Measurements from ENCODE around the gene SRL.
"Not testable (repeated sequence)": the region's sequence is repeated elsewhere in the genome, so short reads cannot be mapped to it uniquely, and the experiment has no call there.

Gene SRL

GRCh38 chr16:4218202-4218601, 23.7 kb downstream of the SRL start:
- no peaks in the 10 kb centered on the region for H3K4me1 Mint-ChIP-seq (ENCODE audit: low read depth)
- no peaks in the 10 kb centered on the region for H3K36me3 Mint-ChIP-seq
- no peaks in the 10 kb centered on the region for H3K27me3 Mint-ChIP-seq
- H3K4me3 Mint-ChIP-seq = no peak overlapping the region
- H3K9me3 Mint-ChIP-seq (ENCODE audit: low read depth) = no peaks in the 10 kb centered on the region
- no peak overlapping the region for H3K27ac Mint-ChIP-seq

DNA sequence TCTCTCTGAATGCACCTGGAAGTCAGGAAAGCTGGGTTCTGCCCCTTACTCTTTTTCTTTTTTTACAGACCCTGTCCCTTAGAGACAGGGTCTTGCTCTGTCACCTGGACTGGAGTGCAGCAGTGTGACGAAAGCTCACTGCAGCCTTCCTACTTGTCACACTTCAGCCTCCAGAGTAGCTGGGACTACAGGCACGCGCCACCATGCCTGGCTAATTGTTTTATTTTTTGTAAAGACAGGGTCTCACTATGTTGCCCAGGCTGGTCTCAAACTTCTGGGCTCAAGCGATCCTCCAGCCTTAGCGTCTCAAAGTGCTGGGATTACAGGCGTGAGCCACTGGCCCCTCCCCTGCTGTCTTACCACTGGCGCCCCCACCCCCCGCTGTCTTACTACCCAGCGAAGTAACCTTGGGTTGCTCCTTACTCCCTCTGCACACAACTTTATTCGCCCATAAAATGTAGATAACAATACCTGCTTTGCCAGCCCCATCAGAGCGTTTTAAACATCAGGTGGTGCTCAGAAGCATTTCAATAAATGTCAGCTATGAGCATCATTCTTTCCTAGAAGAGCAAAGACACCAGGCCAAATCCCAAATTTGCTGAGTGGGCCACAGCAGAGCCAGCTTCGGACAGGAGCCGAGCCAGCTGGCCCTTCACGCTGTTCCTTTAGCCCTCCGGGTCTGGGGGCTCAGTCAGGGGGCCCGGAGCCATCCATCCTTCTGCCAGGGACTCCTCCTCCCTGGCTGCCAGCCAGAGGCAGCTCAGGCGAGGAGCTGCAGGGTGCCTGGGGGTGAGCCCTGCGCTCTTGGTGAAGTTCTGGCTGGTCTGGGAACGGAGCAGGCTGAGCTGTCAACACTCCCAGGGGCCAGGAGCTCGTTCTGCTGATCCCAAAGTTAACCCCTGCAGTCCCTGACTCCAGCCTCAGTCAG, 24.4 kb downstream of the SRL start:
- no peak overlapping the region for H3K4me3 Mint-ChIP-seq
- H3K27me3 Mint-ChIP-seq = no peaks in the 10 kb centered on the region
- H3K36me3 Mint-ChIP-seq = no peaks in the 10 kb centered on the region
- no peaks in the 10 kb centered on the region for H3K9me3 Mint-ChIP-seq (ENCODE audit: low read depth)
- H3K4me1 Mint-ChIP-seq (ENCODE audit: low read depth) = no peaks in the 10 kb centered on the region
- H3K27ac Mint-ChIP-seq = no peak overlapping the region

- H3K4me3 Mint-ChIP-seq = no peak overlapping the region
- no peak overlapping the region for H3K27ac Mint-ChIP-seq
- H3K4me1 Mint-ChIP-seq (ENCODE audit: low read depth) = no peaks in the 10 kb centered on the region
- no peaks in the 10 kb centered on the region for H3K27me3 Mint-ChIP-seq
- H3K9me3 Mint-ChIP-seq (ENCODE audit: low read depth) = no peaks in the 10 kb centered on the region
- no peaks in the 10 kb centered on the region for H3K36me3 Mint-ChIP-seq
Measured at GRCh38 chr16:4216596-4216995, 25.3 kb downstream of the SRL start.

DNA sequence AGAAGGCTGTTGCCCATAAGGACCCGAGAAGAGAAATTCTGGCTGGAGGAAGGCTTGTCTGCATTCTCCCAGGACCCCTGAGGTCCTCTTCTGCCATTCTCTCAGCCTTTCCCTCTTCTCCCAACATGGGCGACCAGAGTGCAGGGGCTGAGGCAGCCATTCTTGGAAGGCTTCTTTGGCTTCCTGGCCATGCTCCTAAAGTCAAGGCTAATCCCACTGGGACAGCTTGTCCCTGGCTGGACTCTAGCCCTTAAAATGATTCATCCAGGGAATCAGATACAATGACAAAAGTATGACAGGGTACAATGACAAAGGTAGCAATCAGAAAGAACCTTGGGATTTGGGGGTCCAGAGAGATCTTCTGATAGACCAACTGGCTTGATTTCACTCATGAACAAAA, 26.8 kb downstream of the SRL start:
- H3K9me3 Mint-ChIP-seq (ENCODE audit: low read depth) = no peaks in the 10 kb centered on the region
- no peaks in the 10 kb centered on the region for H3K36me3 Mint-ChIP-seq
- no peak overlapping the region for H3K27ac Mint-ChIP-seq
- no peak overlapping the region for H3K4me3 Mint-ChIP-seq
- no peaks in the 10 kb centered on the region for H3K4me1 Mint-ChIP-seq (ENCODE audit: low read depth)
- H3K27me3 Mint-ChIP-seq = no peaks in the 10 kb centered on the region

DNA sequence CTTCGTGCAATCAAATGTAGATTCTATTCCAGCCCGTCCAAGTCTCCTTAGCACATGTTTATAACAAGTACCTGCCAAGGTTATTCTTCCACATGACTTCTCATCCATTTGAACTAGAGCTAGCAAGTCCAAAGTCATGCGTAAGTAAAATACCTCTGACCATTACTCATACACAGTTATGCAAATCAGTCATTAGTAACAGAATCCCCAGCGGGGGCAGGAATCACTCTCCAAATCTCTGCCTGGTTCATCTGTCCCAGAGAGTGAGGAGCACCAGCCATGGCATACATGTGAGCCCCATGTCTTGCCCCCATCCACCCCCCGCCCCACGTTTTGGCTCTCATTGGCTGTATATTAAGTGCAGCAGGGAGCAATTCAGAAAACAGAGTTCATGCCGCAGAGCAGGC, 27.7 kb downstream of the SRL start:
- Mint-ChIP-seq H3K4me1 (ENCODE audit: low read depth) (no peaks in the 10 kb centered on the region), H3K27ac (no peak overlapping the region), H3K9me3 (ENCODE audit: low read depth) (no peaks in the 10 kb centered on the region), H3K27me3 (no peaks in the 10 kb centered on the region), H3K36me3 (no peaks in the 10 kb centered on the region), H3K4me3 (no peak overlapping the region)

DNA sequence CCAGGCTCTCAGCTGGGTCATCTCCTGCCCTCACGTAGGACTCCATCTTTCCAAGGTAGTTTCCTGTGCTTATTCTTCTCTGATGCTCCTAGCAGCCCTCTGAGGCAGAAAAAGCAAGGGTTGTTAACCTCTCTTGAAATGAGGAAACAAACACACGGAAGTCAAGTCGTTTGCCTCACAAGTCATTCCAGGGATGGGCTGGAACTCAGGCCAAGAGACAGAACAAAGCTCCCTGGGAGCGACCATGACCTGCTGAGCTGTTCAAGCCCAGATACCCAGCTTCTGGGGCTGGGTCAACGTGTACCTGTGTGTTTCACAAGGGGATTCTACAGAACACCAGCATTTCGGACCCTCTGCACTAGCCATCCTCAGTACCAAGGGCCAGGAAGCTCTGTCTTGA, 28.1 kb downstream of the SRL start:
- no peaks in the 10 kb centered on the region for H3K9me3 Mint-ChIP-seq (ENCODE audit: low read depth)
- no peak overlapping the region for H3K4me3 Mint-ChIP-seq
- no peaks in the 10 kb centered on the region for H3K27me3 Mint-ChIP-seq
- H3K36me3 Mint-ChIP-seq = no peaks in the 10 kb centered on the region
- no peaks in the 10 kb centered on the region for H3K4me1 Mint-ChIP-seq (ENCODE audit: low read depth)
- no peak overlapping the region for H3K27ac Mint-ChIP-seq

DNA sequence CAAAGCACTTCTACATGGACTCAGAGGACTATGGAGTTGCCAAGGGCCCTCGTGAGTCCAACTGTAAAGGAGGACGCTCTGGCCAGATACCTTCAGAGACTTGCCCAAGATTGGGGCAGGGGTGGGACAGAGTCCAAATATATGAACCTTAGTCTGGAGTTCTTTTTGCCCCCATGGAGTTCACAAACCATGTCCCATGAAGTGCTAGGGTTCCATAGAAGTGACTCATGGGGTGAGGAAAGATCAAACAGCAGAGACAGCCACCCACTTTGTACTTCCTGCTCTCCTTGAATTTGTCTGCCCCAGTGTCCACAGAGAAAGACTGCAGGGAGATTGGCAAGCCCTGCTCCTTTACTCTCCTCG, 29.0 kb downstream of the SRL start:
- Mint-ChIP-seq H3K9me3 (ENCODE audit: low read depth) (no peaks in the 10 kb centered on the region), H3K4me3 (no peak overlapping the region), H3K27me3 (no peaks in the 10 kb centered on the region), H3K4me1 (ENCODE audit: low read depth) (peaks cover 2% of the 10 kb centered on the region), H3K36me3 (no peaks in the 10 kb centered on the region), H3K27ac (no peak overlapping the region)

- no peak overlapping the region for H3K27ac Mint-ChIP-seq
- H3K27me3 Mint-ChIP-seq = no peaks in the 10 kb centered on the region
- no peaks in the 10 kb centered on the region for H3K36me3 Mint-ChIP-seq
Measured at GRCh38 chr16:4212211-4212933, 29.5 kb downstream of the SRL start.

GRCh38 chr16:4211445-4212210, 30.3 kb downstream of the SRL start:
- not testable (repeated sequence) for H3K27me3 Mint-ChIP-seq; H3K4me1 Mint-ChIP-seq (ENCODE audit: low read depth); H3K4me3 Mint-ChIP-seq; H3K9me3 Mint-ChIP-seq (ENCODE audit: low read depth); H3K27ac Mint-ChIP-seq; H3K36me3 Mint-ChIP-seq

More at GRCh38 chr16:4212211-4212933, 29.5 kb downstream of the SRL start:
- no peaks in the 10 kb centered on the region for H3K9me3 Mint-ChIP-seq (ENCODE audit: low read depth)
- no peak overlapping the region for H3K4me3 Mint-ChIP-seq
- peaks cover 3% of the 10 kb centered on the region for H3K4me1 Mint-ChIP-seq (ENCODE audit: low read depth)

GRCh38 chr16:4209666-4210065, 32.2 kb downstream of the SRL start:
- H3K27me3 Mint-ChIP-seq = no peaks in the 10 kb centered on the region
- H3K4me3 Mint-ChIP-seq = no peak overlapping the region
- no peak overlapping the region for H3K27ac Mint-ChIP-seq
- H3K4me1 Mint-ChIP-seq (ENCODE audit: low read depth) = peaks cover 8% of the 10 kb centered on the region
- no peaks in the 10 kb centered on the region for H3K36me3 Mint-ChIP-seq
- no peaks in the 10 kb centered on the region for H3K9me3 Mint-ChIP-seq (ENCODE audit: low read depth)

DNA sequence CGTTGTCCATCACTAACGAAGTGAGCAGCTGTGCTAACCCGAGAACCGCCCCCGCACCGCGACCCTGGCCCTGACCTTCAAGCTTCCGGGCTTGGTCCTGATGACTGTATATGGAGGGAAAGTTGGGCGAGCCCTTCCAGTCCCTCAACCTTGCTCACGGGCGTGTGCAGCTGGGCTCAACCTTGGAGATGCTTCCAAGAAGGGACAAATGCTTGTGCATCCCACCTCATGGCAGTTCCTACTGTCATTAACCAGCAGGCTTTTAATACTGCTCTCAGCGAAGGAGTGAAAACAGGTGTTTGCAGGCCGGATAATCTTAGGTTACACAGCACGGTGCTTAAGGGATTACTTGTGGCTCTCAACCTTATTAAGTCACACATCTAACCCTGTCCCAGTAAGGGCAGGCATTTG, 33.5 kb downstream of the SRL start:
- no peaks in the 10 kb centered on the region for H3K9me3 Mint-ChIP-seq (ENCODE audit: low read depth)
- H3K4me3 Mint-ChIP-seq = no peak overlapping the region
- H3K27ac Mint-ChIP-seq = no peak overlapping the region
- peaks cover 8% of the 10 kb centered on the region for H3K4me1 Mint-ChIP-seq (ENCODE audit: low read depth)
- H3K36me3 Mint-ChIP-seq = no peaks in the 10 kb centered on the region
- no peaks in the 10 kb centered on the region for H3K27me3 Mint-ChIP-seq

DNA sequence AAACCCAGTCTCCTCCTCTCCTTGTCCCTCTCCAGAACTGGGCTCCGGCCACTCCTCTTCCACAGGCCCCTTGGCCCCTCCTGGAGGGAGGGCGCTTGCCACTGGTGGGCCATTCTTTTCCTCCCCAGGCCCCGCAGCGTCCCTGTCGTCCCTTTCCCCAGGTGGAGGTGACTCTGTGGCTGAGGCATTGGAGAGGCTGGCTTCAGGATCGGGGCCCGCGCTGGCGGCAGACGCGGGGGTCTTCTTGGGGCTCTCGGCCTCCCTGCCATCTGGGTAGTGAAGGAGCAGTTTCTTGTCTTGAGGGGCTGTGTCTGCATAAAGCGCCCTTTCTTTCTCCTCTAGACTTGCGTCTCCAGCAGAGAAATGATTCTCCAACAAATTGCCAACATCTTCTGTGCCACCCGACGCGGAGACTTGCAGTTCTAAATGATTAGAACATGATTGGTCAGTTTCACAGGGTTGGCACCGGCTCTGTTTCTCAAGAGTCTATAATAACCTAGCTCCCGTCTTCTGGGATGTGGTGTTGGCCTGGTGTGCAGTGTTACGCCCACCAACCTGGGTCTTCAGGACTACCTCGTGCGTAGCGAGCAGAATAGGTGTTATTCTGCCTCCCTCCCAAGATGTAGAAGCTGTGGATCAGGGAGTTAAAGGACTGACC, 34.1 kb downstream of the SRL start:
- Mint-ChIP-seq H3K27me3 (no peaks in the 10 kb centered on the region), H3K9me3 (ENCODE audit: low read depth) (no peaks in the 10 kb centered on the region), H3K4me1 (ENCODE audit: low read depth) (peaks cover 8% of the 10 kb centered on the region), H3K27ac (no peak overlapping the region), H3K36me3 (no peaks in the 10 kb centered on the region), H3K4me3 (no peak overlapping the region)

DNA sequence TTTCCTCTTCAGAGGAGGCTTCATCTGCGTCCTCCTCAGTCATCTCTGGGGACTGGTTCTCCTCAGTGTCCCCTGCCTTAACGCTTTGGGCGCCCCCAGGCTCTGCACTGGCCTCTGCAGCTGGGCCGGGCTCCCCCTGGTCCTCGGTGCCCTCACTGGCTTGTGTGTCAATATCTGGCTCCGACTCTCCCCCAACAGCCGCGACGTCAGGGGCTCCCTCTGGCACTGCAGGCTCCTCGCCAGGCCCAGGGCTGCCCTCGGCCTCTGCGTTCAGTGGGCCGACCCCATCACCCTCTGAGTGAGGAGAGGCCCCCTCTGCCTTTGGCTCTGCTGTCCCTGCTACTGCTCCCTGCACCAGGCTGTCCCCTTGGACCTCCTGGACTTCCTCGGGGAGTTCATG, 34.7 kb downstream of the SRL start:
- H3K36me3 Mint-ChIP-seq = no peaks in the 10 kb centered on the region

GRCh38 chr16:4206680-4207079, 35.2 kb downstream of the SRL start:
- H3K4me3 Mint-ChIP-seq = no peak overlapping the region
- peaks cover 8% of the 10 kb centered on the region for H3K4me1 Mint-ChIP-seq (ENCODE audit: low read depth)
- H3K27me3 Mint-ChIP-seq = no peaks in the 10 kb centered on the region
- no peaks in the 10 kb centered on the region for H3K36me3 Mint-ChIP-seq
- H3K9me3 Mint-ChIP-seq (ENCODE audit: low read depth) = no peaks in the 10 kb centered on the region
- no peak overlapping the region for H3K27ac Mint-ChIP-seq

More for the DNA sequence above, 34.7 kb downstream of the SRL start:
- no peak overlapping the region for H3K27ac Mint-ChIP-seq
- H3K4me1 Mint-ChIP-seq (ENCODE audit: low read depth) = peaks cover 8% of the 10 kb centered on the region
- no peaks in the 10 kb centered on the region for H3K27me3 Mint-ChIP-seq
- H3K4me3 Mint-ChIP-seq = no peak overlapping the region
- H3K9me3 Mint-ChIP-seq (ENCODE audit: low read depth) = no peaks in the 10 kb centered on the region

DNA sequence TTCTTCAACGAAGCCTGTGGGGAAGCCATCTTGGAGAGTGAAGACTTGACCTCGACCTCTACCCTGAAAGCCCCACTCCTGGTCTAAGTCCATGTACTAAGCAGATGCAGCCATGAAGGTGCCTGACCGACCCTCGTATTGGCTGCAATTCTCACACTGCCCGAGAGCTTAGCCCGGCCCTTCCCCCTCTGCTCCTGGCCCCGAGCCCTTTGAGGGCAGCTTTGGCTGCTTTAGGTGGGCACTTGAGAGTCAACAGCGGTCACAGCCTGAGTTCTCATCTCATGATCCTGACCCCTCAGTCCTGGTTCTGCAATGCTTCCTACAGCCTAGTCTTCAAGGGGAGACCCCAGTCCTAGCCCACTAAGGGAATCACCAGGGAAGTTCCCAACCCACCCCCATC, 35.9 kb downstream of the SRL start:
- Mint-ChIP-seq H3K27me3 (no peaks in the 10 kb centered on the region), H3K4me3 (no peak overlapping the region), H3K36me3 (no peaks in the 10 kb centered on the region), H3K4me1 (ENCODE audit: low read depth) (peaks cover 8% of the 10 kb centered on the region), H3K9me3 (ENCODE audit: low read depth) (no peaks in the 10 kb centered on the region), H3K27ac (no peak overlapping the region)
